ENCODE data around the gene B3GNT8.

- TF ChIP-seq CTCF (IDR thresholded peaks at IDR 0.05) (no peak), EZH2 (IDR thresholded peaks at IDR 0.05) (no peak)
Observed at GRCh38 chr19:41411100-41411967, 15.8 kb downstream of the B3GNT8 start.

Measured in neural progenitor cell (in vitro differentiated cells).